Stomach (tissue), 4 donors: Measurements from ENCODE around the gene KPNA3.

Source experiments
- CTCF ChIP-seq, 7 experiments: fragments of 450-650 bp in 4 of 7; fragments of 200-600 bp in 3 of 7; sonication (generic) in 3 of 7; IDR thresholded peaks; one replicate each; pipeline ENCODE4 v1.5.1; 2016 to 2019; ENCODE audit warnings: antibody characterized with exemption in 7 of 7, control low read depth in 2 of 7, mild to moderate bottlenecking in 1 of 7
- EP300 ChIP-seq: sonication (generic); formaldehyde crosslinking; IDR thresholded peaks from one replicate; pipeline ENCODE4 v1.6.1; 2017; ENCODE audit warnings: antibody characterized with exemption
- POLR2A ChIP-seq, 4 donors: fragments of 450-650 bp; IDR thresholded peaks; one replicate each; pipeline ENCODE4 v1.6.1; 2016; ENCODE audit warnings: antibody characterized with exemption in 4 of 4, control low read depth in 2 of 4, mild to moderate bottlenecking in 1 of 4, moderate library complexity in 1 of 4
- POLR2AphosphoS5 ChIP-seq, 3 donors: sonication (generic); formaldehyde crosslinking; IDR thresholded peaks; one replicate each; pipeline ENCODE4 v1.6.1; 2016; ENCODE audit warnings: antibody characterized with exemption in 3 of 3

GRCh38 chr13:49811527-49811908, 19.0 kb upstream of the KPNA3 start:
- TF ChIP-seq CTCF (IDR thresholded peaks at IDR 0.05) (no peak), POLR2AphosphoS5 (IDR thresholded peaks at IDR 0.05) (no peak), EP300 (no peak), POLR2A (IDR thresholded peaks at IDR 0.05) (no peak)
